Measurements from ENCODE around the gene PPP1R3E.

GRCh38 chr14:23321572-23322547 lies 19.2 kb upstream of the PPP1R3E start:
- TF ChIP-seq CTCF (IDR thresholded peaks at IDR 0.05) (no peak), POLR2A (IDR thresholded peaks at IDR 0.05) (no peak), POLR2AphosphoS5 (IDR thresholded peaks at IDR 0.05) (peak in 1 of 4 donors; percentile 2)
